Stimulated activated CD4-positive, alpha-beta T cell treated with anti-CD3 and anti-CD28 coated beads, Interleukin-2, amount 100 ng/mL, for 48 hours (primary cell): ENCODE results near the gene CNFN.

Experiments used
- DNase-seq, 2 donors: peaks; one replicate each; pipeline ENCODE4 v3.0.0-alpha.2; 2020

Gene CNFN

GRCh38 chr19:42407816-42408175 lies 17.7 kb upstream of the CNFN start:
- no peak for DNase-seq

- no peak for DNase-seq
These were observed 17.2 kb upstream of the CNFN start for GRCh38 chr19:42407085-42407815.

- no peak for DNase-seq
These were observed 16.0 kb upstream of the CNFN start for GRCh38 chr19:42406111-42406510.

- DNase-seq, result no peak
These were observed 13.5 kb upstream of the CNFN start for GRCh38 chr19:42403586-42403985.

GRCh38 chr19:42402376-42403116 lies 12.4 kb upstream of the CNFN start:
- no peak for DNase-seq

GRCh38 chr19:42401365-42402303 lies 11.5 kb upstream of the CNFN start:
- DNase-seq, result peak; percentile 73 to 78

- DNase-seq, result no peak
These were observed 10.3 kb upstream of the CNFN start for GRCh38 chr19:42400404-42400803.

- no peak for DNase-seq
These were observed 7.4 kb upstream of the CNFN start for GRCh38 chr19:42397263-42398166.

GRCh38 chr19:42396381-42397262 lies 6.5 kb upstream of the CNFN start:
- peak; percentile 97 for DNase-seq

- no peak for DNase-seq
These were observed 4.7 kb upstream of the CNFN start for GRCh38 chr19:42394751-42395150.

GRCh38 chr19:42392165-42392564 lies 2.1 kb upstream of the CNFN start:
- no peak for DNase-seq

GRCh38 chr19:42388851-42389489 lies 1.1 kb downstream of the CNFN start:
- no peak for DNase-seq

- peak; percentile 59 to 61 for DNase-seq
These were observed 3.0 kb downstream of the CNFN start for GRCh38 chr19:42386974-42387707.

- no peak for DNase-seq
These were observed 9.9 kb downstream of the CNFN start for GRCh38 chr19:42380155-42380554.

GRCh38 chr19:42378225-42379215 lies 11.6 kb downstream of the CNFN start:
- no peak for DNase-seq

- no peak for DNase-seq
These were observed 13.9 kb downstream of the CNFN start for GRCh38 chr19:42376177-42376555.

GRCh38 chr19:42375415-42376176 lies 14.5 kb downstream of the CNFN start:
- no peak for DNase-seq

GRCh38 chr19:42374826-42375376 lies 15.2 kb downstream of the CNFN start:
- no peak for DNase-seq
